ENCODE results near the gene IL1RL2. TPM values are rescaled to one million over a fixed set of nuclear protein-coding genes. Genes with fewer than 3 reads are reported as not detected.

The IL1RL2 gene
- total RNA-seq, 1 experiment from 2014 or later: not detected

DNA sequence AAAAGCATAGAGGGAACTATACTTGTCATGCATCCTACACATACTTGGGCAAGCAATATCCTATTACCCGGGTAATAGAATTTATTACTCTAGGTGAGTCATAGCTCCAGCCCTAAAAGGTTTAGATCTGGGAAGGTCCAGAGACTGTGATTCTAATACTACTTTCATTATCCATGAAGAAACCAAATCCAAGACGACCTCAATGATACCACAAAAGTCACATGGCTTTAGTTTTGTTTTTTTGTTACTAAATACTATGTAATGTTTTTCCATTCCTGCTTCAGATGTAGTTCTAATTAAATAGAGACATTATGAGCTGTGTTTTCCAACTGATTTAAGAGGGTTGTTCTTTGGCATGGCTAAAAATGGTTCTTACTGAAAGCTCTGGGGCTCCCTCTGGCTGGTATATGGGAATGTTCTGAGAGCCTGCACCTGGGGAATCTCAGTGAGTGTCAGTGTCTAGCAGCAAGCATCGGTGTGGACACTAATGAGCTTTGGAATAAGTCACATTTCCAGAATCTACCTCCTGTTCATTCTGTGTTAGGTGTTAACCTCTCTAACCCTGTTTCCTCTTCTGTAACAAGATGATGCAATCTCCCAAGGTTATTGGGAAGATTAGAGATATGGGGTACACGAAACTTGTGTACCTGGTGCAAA lies 20.5 kb upstream of the IL1RL2 start:
- no peaks in the 10 kb centered on the region for H3K36me3 ChIP-seq (ENCODE audit: control insufficient read depth in 1 of 2, insufficient read depth in 2 of 2, low read length in 2 of 2)
- H3K4me2 ChIP-seq (ENCODE audit: low read length): no peak overlapping the region
- ChIA-PET RAD21 (ENCODE audit: low non-redundant PET in 1 of 2, low total read pairs in 2 of 2, uncharacterized antibody in 2 of 2, unreplicated experiment in 2 of 2) (interaction anchor here (1.1 to 1.7 kb wide), 3 partner anchors 75 to 146 kb away, joined by 3 to 9 read pairs (median 6); no protein-coding TSS in a partner anchor), POLR2A (no interaction called here), CTCF (interaction anchor here (0.8 to 2.6 kb wide), 10 partner anchors 10 to 282 kb away, joined by 3 to 32 read pairs (median 4); partner anchors contain the start of gene IL1R1)
- no peaks in the 10 kb centered on the region for H3K79me2 ChIP-seq (ENCODE audit: insufficient read depth, low read length)
- H3K4me3 ChIP-seq (replicated peaks in 1 of 2; ENCODE audit: low read depth in 1 of 2, low read length in 2 of 2): no peak overlapping the region
- H2AFZ ChIP-seq (ENCODE audit: low read depth, low read length, poor library complexity, severe bottlenecking): no peak overlapping the region
- no peaks in the 10 kb centered on the region for H3K9me2 ChIP-seq (ENCODE audit: insufficient read depth)
- intact Hi-C loops (cut with micrococcal nuclease): loop anchor here (1.0 to 10.0 kb wide), 3 partner anchors 146 to 742 kb away; no protein-coding TSS in a partner anchor
- H3K27ac ChIP-seq (ENCODE audit: low read depth, low read length): no peak overlapping the region
- no TSS peak for BruUV-seq (replicated peaks)
- H3K4me1 ChIP-seq (ENCODE audit: control insufficient read depth in 1 of 2, insufficient read depth in 2 of 2, low read length in 2 of 2): peaks cover 9 to 12% of the 10 kb centered on the region in 2 experiments
- no peaks in the 10 kb centered on the region for H4K20me1 ChIP-seq (ENCODE audit: insufficient read depth)
- DNase-seq (ENCODE audit: low read depth, low spot score) (no peak), ATAC-seq (peak; percentile 67; the same call in 1 of the 2 replicates)
- TF ChIP-seq CEBPB (IDR thresholded peaks at IDR 0.05; ENCODE audit: low read depth): no peak
- no peak for TF ChIP-seq CBX3 (IDR thresholded peaks at IDR 0.05; ENCODE audit: low read depth)
- TF ChIP-seq, protein P1, sequence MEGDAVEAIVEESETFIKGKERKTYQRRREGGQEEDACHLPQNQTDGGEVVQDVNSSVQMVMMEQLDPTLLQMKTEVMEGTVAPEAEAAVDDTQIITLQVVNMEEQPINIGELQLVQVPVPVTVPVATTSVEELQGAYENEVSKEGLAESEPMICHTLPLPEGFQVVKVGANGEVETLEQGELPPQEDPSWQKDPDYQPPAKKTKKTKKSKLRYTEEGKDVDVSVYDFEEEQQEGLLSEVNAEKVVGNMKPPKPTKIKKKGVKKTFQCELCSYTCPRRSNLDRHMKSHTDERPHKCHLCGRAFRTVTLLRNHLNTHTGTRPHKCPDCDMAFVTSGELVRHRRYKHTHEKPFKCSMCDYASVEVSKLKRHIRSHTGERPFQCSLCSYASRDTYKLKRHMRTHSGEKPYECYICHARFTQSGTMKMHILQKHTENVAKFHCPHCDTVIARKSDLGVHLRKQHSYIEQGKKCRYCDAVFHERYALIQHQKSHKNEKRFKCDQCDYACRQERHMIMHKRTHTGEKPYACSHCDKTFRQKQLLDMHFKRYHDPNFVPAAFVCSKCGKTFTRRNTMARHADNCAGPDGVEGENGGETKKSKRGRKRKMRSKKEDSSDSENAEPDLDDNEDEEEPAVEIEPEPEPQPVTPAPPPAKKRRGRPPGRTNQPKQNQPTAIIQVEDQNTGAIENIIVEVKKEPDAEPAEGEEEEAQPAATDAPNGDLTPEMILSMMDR (IDR thresholded peaks at IDR 0.05 in 2 of 3, conservative IDR thresholded peaks at IDR 0.05 in 1 of 3; ENCODE audit: borderline replicate concordance in 1 of 3, insufficient read depth in 1 of 3, low read depth in 2 of 3, low read length in 2 of 3): peak; percentile 40 to 68 (median 47); a peak in 4 of 6 replicates
- no peak for TF ChIP-seq ZBTB33 (IDR thresholded peaks at IDR 0.05; ENCODE audit: extremely low read depth, insufficient replicate concordance, low read length)
- no peak for TF ChIP-seq POLR2AphosphoS5 (IDR thresholded peaks at IDR 0.05; ENCODE audit: low read depth, low read length)
- TF ChIP-seq, protein P2, sequence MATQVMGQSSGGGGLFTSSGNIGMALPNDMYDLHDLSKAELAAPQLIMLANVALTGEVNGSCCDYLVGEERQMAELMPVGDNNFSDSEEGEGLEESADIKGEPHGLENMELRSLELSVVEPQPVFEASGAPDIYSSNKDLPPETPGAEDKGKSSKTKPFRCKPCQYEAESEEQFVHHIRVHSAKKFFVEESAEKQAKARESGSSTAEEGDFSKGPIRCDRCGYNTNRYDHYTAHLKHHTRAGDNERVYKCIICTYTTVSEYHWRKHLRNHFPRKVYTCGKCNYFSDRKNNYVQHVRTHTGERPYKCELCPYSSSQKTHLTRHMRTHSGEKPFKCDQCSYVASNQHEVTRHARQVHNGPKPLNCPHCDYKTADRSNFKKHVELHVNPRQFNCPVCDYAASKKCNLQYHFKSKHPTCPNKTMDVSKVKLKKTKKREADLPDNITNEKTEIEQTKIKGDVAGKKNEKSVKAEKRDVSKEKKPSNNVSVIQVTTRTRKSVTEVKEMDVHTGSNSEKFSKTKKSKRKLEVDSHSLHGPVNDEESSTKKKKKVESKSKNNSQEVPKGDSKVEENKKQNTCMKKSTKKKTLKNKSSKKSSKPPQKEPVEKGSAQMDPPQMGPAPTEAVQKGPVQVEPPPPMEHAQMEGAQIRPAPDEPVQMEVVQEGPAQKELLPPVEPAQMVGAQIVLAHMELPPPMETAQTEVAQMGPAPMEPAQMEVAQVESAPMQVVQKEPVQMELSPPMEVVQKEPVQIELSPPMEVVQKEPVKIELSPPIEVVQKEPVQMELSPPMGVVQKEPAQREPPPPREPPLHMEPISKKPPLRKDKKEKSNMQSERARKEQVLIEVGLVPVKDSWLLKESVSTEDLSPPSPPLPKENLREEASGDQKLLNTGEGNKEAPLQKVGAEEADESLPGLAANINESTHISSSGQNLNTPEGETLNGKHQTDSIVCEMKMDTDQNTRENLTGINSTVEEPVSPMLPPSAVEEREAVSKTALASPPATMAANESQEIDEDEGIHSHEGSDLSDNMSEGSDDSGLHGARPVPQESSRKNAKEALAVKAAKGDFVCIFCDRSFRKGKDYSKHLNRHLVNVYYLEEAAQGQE (IDR thresholded peaks at IDR 0.05; ENCODE audit: low read depth): no peak
- TF ChIP-seq SRF (IDR thresholded peaks at IDR 0.05; ENCODE audit: low read depth): no peak
- TF ChIP-seq RAD21 (IDR thresholded peaks at IDR 0.05; ENCODE audit: low read depth): peak; percentile 77
- no peaks in the 10 kb centered on the region for H3K27me3 ChIP-seq (ENCODE audit: insufficient read depth, low read length)
- no peaks in the 10 kb centered on the region for H3K9me3 ChIP-seq (ENCODE audit: control insufficient read depth in 1 of 2, insufficient read depth in 1 of 2, low read depth in 1 of 2, low read length in 2 of 2)
- H3K9ac ChIP-seq (ENCODE audit: low read length): no peak overlapping the region

Data from HCT116 (cell line).